K562 (cell line): ENCODE measurements around the gene NPC1.

Experiments
- CTCF ChIP-seq, 3 experiments: IDR thresholded peaks in 2 of 3; conservative IDR thresholded peaks in 1 of 3; 2 replicates each; pipeline ENCODE4 v1.5.1; 2011 to 2012; ENCODE audit warnings: low read length in 3 of 3, mild to moderate bottlenecking in 3 of 3, control low read depth in 2 of 3, improper control_type of control experiment in 1 of 3, inconsistent platforms in 1 of 3, low read depth in 1 of 3, mixed read lengths in 1 of 3, moderate library complexity in 1 of 3; ENCODE audit not compliant: insufficient read depth in 2 of 3
- JUN ChIP-seq, 2 experiments: sonication (generic) in 1 of 2; formaldehyde crosslinking in 1 of 2; IDR thresholded peaks; 2 replicates each; pipeline versions ENCODE4 v1.6.1 to v1.8.0; 2012 to 2022; ENCODE audit warnings: borderline replicate concordance in 2 of 2, mild to moderate bottlenecking in 2 of 2, improper control_type of control experiment in 1 of 2, low read depth in 1 of 2, low read length in 1 of 2, missing genetic modification reagents in 1 of 2
- NBN ChIP-seq: fragments of 450-650 bp; IDR thresholded peaks from 2 replicates; pipeline ENCODE4 v1.6.1; 2016; ENCODE audit warnings: low read depth, mild to moderate bottlenecking
- POLR2AphosphoS5 ChIP-seq: IDR thresholded peaks from 2 replicates; pipeline ENCODE4 v1.6.1; 2011; ENCODE audit warnings: mild to moderate bottlenecking, low read depth, low read length, moderate library complexity; ENCODE audit not compliant: control insufficient read depth, insufficient read depth
- ZHX1 ChIP-seq: fragments of 150-350 bp; conservative IDR thresholded peaks from 2 replicates; pipeline ENCODE4 v1.6.1; 2014; ENCODE audit warnings: low read length
- ZNF408 ChIP-seq: fragments of 250-450 bp; sonication (Bioruptor Pico); IDR thresholded peaks from 2 replicates; pipeline ENCODE4 v1.4.0; 2020; ENCODE audit warnings: low read depth, mild to moderate bottlenecking, moderate library complexity

- no peak for TF ChIP-seq ZNF408 (CRISPR knock-in tag)
- no peak for TF ChIP-seq JUN (IDR thresholded peaks at IDR 0.05; ENCODE audit: borderline replicate concordance, low read depth, low read length)
- no peak for TF ChIP-seq JUN (CRISPR knock-in tag; IDR thresholded peaks at IDR 0.05; ENCODE audit: borderline replicate concordance)
- TF ChIP-seq POLR2AphosphoS5 = no peak
- no peak for TF ChIP-seq NBN
- no peak for TF ChIP-seq ZHX1
- TF ChIP-seq CTCF (IDR thresholded peaks at IDR 0.05 in 2 of 3, conservative IDR thresholded peaks at IDR 0.05 in 1 of 3; ENCODE audit: insufficient read depth in 2 of 3, low read depth in 1 of 3, low read length in 3 of 3) = no peak
These were observed 38.5 kb downstream of the NPC1 start for GRCh38 chr18:23547846-23548245.
